HG03565 (cell line): ENCODE measurements around the gene GRK2.
"Not testable (repeated sequence)": the region's sequence is repeated elsewhere in the genome, so short reads cannot be mapped to it uniquely, and the experiment has no call there.

ENCODE experiments used
- ATAC-seq: cut with Tn5 transposase; IDR thresholded peaks from one replicate; pipeline ENCODE4 v1.9.1; 2021; ENCODE audit warnings: mild to moderate bottlenecking, moderate library complexity; ENCODE audit not compliant: unreplicated experiment

The GRK2 gene

GRCh38 chr11:67266449-67267187 is at the start of gene GRK2:
Gene GRK2 (plus strand): TSS chr11:67266473. CDS start chr11:67266700, 227 bp downstream.
- ATAC-seq = peak; percentile 10

- no peak for ATAC-seq
Measured at GRCh38 chr11:67227726-67228125, 38.5 kb upstream of the GRK2 start.

- no peak for ATAC-seq
Measured at GRCh38 chr11:67230406-67230805, 35.9 kb upstream of the GRK2 start.

DNA sequence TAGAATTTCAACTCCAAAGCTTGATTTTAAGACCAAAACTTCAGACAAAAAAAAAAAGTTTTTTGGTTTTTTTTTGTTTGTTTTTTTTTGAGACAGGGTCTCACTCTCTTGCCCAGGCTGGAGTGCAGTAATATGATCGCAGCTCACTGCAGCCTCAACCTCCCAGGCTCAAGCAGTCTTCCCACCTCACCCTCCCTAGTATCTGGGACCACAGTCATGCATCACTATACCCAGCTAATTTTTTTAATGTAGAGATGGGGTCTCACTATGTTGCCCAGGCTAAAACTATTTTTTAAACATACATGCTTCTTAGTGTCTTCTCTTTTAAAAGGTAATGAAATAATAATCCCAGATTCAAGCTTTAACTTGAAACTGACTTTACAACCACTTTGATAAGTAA is 35.4 kb upstream of the GRK2 start:
- ATAC-seq = no peak

- no peak for ATAC-seq
Measured at GRCh38 chr11:67233584-67234190, 32.6 kb upstream of the GRK2 start.

GRCh38 chr11:67234571-67234970 is 31.7 kb upstream of the GRK2 start:
- not testable (repeated sequence) for ATAC-seq

DNA sequence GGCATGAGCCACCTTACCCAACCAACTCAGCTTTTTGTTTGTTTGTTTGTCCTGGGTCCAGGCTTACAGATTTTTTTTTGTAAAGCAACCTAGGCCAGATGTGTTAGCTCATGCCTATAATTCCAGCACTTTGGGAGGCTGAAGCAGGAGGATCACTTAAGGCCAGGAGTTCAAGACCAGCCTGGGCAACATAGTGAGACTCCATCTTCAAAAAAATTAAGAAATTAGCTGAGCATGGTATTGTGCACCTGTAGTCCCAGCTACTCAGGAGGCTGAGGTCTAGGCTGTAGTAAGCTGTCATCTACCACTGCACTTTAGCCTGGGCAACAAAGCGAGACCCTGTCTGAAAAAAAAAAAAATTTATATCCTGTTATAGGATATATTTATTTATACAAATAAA is 28.7 kb upstream of the GRK2 start:
- ATAC-seq = no peak

GRCh38 chr11:67238894-67239782 is 27.1 kb upstream of the GRK2 start:
- ATAC-seq = no peak

- ATAC-seq = peak; percentile 72
Measured at GRCh38 chr11:67239783-67240575, 26.3 kb upstream of the GRK2 start.

GRCh38 chr11:67240576-67241389 is 25.5 kb upstream of the GRK2 start:
- peak; percentile 30 for ATAC-seq

DNA sequence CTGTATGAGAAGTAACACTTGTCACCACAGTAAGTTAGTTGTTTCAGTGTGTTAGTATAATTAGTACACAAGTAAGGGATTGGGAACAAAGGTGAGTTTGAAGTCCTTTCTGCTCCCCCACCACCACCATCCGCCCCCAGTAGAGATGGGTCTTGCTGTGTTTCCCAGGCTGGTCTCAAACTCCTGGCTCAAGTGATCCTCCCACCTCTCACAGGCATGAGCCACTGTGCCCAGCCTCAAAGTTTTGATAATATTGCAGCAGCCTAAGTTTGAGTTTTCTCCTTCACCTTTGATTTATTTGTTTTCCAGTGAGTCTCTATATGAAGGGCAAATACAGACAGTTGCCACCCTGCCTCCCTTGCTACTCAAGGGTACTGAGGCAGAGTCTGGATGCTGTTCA is 23.7 kb upstream of the GRK2 start:
- ATAC-seq = no peak

- no peak for ATAC-seq
Measured at GRCh38 chr11:67243051-67243450, 23.2 kb upstream of the GRK2 start.

GRCh38 chr11:67245046-67245445 is 21.2 kb upstream of the GRK2 start:
- ATAC-seq = no peak

DNA sequence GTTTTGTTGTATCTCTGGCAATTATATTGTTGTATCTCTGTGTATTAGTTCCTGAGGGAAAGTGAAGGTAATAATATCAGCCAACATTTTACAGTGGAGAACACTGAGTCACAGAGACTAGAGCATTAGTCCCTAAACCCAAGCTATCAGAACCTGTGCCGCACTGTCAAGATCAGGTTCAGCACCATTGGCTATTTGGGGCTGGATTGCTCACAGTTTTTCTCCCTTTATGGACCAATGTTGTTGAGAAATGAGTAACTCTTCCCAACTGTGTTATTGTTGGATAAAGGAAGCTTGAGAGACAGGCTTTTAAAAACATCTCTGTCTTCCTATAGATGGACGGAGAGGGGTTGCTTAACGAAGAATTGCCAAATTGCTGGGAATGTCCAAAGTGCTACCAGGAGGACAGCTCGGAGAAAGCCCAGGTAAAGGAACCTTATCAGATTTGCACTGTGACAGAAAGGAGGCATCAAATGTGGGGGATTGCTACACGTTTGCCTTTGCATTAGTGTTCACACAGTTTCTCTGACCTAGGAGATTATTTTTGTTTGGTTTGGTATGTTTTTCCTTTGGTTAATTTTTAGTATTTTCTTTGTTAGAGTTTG is 18.2 kb upstream of the GRK2 start:
- no peak for ATAC-seq

GRCh38 chr11:67248653-67249052 is 17.6 kb upstream of the GRK2 start:
- no peak for ATAC-seq

GRCh38 chr11:67250059-67251043 is 15.9 kb upstream of the GRK2 start:
- ATAC-seq = no peak

- ATAC-seq = no peak
Measured at GRCh38 chr11:67251841-67252240, 14.4 kb upstream of the GRK2 start.

DNA sequence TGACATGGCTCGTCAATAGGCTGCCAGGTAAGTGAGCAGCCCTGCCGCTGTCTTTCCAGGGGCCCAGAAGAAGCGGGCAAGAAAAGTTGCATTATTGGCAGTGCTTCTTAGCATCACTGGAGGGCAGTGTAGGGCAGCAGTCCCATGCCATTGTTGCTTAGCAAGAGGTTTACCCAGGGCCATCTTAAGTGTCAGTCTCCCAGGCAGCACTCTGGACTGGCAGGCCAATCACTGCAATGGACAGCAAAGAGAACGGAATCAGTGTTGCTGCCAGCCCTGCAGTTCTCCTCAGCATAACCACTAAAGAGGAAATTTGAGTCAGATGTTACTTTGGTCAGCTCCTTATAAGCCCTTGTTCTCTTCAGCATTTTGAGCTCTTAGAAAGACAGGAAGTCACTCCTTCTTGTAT is 13.4 kb upstream of the GRK2 start:
- no peak for ATAC-seq
